ENCODE measurements around the gene MUC4. TPM values are rescaled to one million over a fixed set of nuclear protein-coding genes. Genes with fewer than 3 reads are reported as not detected.

Gene MUC4
- polyA plus RNA-seq, 3 donors, result 0.65 to 1.2 (median 0.83) TPM

DNA sequence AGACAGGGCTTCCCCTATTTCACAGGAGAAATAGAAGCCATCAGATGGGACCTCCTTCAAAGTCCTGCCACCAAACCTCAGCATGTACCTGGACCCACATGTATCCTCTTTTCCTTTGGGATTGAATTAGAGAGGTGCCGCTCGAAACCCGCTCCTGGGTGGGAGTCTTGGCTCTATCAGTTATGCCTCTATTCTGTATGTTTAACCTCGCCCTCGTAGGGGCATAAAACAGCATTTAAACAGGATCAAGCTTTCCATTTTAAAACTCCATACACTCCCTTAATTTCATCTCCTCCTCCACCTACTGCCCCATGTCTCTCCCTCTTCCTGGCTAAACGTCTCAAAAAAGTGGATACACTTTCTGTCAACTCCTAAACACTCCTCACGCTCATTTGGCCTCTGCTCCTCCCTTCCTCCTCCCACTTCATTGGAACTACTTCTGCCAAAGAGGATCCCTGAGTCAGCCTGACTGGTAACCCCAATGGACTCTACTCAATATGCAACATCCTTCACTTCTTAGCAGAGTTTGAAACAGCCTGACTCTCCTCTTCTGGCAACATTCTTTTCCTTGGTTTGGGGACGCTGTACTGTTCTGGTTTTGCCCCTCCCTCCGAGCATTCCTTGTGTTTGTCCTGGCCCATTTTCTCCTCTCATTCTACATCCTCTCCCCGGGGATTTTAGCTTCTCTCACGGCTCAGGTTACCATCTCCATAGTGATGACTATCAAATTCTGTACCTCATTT, 114.0 kb downstream of the MUC4 start:
- peak in 3 of 11 donors; percentile 28 to 42 (median 32) for DNase-seq (ENCODE audit: extremely low read depth in 1 of 11, low read depth in 9 of 11, low spot score in 4 of 11)

Other genes with a start within 250 kb of the MUC4 start
- gene APOD, start 228.0 kb downstream of the MUC4 start, polyA plus RNA-seq (ENCODE audit: insufficient read length in 3 of 3), result 1 to 10 TPM; 8.2 to 9.6 (median 9.5) TPM
- 10 to 100 TPM; 16.3 to 37.2 (median 16.7) TPM for gene MUC20, start 91.0 kb downstream of the MUC4 start, polyA plus RNA-seq (ENCODE audit: insufficient read length in 3 of 3)
- 10 to 100 TPM; 24.2 to 36.9 (median 33.8) TPM for gene TNK2, start 96.6 kb upstream of the MUC4 start, polyA plus RNA-seq (ENCODE audit: insufficient read length in 3 of 3)